GM19193 (cell line): ENCODE results near the gene SNIP1.

Experiments
- POLR2A ChIP-seq: IDR thresholded peaks from 4 replicates; pipeline ENCODE4 v1.6.1; 2011; ENCODE audit not compliant: insufficient read depth, insufficient read length; ENCODE audit errors: extremely low read depth

SNIP1 gene

DNA sequence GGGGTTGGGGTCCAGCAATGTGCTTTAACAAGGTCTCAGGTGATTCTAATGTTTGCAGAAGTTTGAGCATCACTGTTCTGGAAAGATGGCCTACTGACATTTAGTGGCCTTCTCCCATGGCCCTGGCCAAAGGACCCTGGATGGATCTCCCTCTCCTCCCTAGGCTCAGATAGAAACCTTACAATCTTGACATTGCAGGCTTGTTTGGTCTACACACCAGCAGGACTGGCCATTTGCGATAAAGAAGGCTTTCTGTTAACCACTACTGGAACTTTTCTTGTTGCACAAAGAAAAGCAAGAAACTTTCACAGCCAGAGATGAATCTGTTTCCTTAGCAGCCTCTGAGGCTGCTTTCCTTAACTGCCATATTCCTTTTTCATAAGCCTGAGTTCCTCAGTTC lies 8.9 kb upstream of the SNIP1 start:
- TF ChIP-seq POLR2A = no peak

DNA sequence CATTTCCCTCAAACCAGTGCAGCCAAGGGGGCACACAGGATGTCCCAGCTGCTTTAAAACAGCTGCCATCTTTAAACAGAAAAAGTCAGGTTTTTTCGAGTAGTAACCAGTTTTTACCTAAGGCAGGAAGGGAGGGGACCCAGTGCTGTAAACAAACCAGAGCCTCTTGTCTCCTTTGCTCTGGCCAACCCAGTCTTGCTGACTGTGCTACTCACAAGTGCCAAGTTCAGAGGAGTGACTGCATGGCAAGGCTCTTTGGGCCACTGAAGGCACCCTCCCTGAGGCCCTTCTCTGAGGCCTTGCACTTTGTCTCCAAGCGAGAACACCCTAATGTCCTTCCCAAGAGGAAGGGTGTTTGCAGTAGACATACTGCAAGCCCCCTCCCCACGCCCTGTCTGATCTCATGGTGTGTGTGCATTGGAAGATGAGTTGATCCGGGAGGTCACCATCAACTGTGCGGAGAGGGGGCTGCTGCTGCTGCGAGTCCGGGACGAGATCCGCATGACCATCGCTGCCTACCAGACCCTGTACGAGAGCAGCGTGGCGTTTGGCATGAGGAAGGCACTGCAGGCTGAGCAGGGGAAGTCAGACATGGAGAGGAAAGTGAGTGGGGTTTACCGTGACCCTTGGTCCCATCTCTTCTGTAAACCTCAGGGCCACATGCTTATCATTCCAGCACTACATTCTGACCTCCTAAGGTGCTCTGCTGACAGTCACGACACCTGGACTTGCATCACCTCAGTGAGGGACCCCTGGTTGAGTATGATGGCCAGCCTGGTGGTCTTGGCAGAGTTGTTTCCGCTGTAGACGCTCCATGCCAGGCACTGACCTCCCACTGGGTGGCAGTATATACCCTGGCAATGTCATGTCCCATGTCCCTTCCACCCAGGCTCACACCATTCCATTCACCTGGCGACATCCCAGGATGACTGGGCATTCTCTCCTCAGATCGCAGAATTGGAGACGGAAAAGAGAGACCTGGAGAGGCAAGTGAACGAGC lies 7.3 kb upstream of the SNIP1 start:
- no peak for TF ChIP-seq POLR2A

DNA sequence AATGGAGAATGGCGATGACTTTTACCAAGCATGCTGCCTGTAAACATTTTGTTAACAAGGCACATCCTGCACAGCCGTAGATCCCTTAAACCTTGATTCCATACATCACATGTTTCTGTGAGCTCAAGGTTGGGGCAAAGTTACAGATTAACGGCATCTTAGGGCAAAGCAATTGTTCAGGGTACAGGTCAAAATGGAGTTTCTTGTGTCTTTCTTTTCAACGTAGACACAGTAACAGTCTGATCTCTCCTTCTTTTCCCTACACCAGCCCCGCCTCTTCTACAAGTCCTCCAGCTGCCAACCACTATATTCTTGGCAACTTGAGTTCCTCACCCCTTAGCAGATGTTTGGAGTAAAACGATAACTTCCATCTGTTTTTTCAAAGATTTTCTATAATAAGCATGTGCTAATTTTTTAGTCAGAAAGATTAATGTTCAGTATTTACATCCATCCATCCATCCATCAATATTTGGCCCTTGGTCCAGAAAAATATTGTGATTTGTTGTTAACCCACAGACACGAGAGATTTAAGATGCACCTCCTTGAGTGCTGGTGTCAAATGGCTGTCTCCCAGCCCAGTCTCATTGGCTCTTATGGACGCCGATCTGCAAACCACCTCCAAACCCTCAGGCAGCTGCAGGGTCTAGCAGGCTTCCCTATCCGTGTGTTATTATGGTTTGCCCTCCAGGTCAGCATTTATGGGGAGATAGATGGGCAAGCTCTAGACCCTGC lies 6.5 kb upstream of the SNIP1 start:
- TF ChIP-seq POLR2A = no peak

DNA sequence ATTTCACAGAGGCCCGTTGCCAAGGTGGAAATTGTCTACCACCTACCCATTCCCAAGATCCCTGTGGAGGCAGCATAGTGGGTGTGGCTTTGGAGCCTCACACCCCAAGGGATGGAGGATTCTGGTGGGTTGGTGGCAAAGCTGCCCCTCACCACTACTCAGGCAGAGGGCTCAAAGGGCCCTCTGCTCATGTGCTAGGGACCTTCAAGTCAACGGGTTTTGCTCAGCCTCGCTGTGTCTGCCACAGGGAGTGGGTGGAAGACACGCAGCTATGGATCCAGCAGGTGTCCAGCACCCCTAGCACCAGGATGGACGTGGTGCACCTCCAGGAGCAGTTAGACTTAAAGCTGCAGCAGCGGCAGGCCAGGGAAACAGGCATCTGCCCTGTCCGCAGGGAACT lies 5.0 kb upstream of the SNIP1 start:
- TF ChIP-seq POLR2A = no peak

DNA sequence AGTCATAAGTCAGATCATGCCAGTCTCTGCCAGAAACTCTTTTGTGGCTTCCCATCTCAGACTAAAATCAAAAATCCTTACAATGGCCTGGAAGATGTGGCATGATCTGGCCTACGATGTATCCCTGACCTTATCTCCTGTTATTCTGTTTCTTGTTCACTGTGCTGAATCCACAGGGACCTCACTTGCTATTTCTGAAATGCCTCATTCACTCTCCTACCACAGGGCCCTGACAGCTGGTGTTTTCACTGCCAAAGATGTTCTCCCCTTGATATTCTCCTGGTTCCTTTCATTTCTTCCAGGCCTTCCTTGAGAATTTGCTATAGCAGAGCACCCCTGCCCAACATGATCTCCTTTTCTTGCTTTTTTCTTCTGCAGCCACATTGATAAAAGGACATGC lies 4.3 kb upstream of the SNIP1 start:
- TF ChIP-seq POLR2A = no peak

DNA sequence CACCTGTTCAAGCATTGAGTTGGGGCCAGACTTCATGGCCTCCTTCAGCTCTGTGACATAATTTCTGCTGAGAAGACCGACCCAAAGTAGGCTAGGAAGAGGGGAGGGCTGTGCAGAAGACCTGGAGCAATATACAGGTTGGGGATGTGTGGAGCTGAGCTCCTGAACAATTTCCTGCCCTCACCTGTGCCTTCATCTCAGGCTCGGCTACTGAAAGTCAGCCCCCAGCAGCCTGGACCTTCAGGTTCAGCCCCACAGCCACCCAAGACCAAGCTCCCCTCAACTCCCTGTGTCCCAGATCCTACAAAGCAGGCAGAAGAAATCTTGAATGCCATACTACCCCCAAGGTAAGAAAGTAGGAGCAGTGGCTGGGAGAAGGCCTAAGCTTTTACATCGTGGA lies 3.3 kb upstream of the SNIP1 start:
- no peak for TF ChIP-seq POLR2A

DNA sequence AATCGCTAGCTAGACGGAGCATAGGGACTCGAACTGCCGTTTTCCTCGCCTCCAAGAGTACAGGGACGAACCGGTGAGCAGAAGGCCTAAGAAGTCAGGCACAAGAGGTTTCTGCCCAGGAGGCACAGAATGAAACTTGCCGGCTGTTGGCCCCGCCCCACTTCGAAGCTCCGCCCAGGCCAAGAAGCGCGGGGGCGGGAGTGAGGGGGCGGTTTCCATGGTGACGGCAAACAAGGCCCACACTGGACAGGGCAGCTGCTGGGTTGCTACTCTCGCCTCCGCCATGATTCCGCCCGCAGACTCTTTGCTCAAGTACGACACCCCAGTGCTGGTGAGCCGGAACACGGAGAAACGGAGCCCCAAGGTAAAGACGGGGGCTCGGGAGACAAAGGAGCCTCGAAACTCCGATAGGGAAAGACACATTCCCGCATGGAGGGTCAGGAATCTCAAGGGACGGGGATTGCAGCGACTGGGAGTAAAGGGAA lies 2.7 kb upstream of the SNIP1 start, which contains the start of gene DNALI1:
TSS of gene DNALI1 (plus strand) at position 229 of the 485 bp plus-strand sequence. CDS start at position 284, 55 bp downstream.
- no peak for TF ChIP-seq POLR2A

DNA sequence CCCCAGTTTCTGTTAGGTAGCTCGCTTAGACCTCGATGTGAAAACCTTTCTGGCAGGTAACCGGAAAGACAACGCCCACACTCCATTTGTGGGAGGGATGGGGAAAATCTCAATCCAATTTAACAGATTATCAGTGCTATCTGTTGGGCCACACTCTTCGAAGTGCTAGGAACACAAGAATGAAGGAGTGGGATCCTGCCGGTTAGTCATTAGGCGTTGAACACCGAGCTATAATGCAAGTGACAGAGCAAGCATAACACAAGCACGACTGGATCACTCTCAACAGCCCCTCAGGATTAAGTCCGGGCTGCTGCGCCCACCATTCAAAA lies 531 bp downstream of the SNIP1 start:
- no peak for TF ChIP-seq POLR2A

DNA sequence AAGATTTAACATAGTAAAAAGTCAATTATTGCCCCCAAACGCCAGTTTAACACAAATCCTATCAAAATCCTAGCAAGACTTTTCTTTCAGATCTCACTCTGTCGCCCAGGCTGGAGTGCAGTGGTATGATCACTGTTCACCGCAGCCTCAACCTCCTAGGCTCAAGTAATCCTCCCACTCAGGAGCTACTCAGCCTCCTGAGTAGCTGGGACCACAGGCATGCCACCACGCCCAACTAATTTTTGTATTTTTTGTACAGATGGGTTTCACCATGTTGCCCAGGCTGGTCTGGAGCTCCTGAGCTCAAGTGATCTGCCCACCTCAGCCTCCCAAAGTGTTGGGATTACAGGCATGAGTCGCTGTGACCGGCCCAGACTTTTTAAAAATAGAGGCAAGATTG lies 4.8 kb downstream of the SNIP1 start:
- TF ChIP-seq POLR2A = no peak

DNA sequence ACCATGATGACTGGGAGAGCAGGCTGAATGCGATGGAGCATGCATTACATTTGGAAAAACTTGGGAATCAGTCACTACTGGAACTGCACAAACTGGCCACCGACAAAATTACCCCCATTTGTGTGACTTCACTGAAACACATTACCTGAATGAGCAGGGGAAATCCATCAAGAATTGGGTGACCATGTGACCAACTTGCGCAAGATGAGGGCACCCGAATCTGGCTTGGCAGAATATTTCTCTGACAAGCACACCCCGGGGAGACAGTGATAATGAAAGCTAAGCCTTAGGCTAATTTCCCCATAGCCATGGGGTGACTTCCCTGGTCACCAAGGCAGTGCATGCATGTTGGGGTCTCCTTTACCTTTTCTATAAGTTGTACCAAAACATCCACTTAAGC lies 9.1 kb downstream of the SNIP1 start:
- TF ChIP-seq POLR2A = no peak

DNA sequence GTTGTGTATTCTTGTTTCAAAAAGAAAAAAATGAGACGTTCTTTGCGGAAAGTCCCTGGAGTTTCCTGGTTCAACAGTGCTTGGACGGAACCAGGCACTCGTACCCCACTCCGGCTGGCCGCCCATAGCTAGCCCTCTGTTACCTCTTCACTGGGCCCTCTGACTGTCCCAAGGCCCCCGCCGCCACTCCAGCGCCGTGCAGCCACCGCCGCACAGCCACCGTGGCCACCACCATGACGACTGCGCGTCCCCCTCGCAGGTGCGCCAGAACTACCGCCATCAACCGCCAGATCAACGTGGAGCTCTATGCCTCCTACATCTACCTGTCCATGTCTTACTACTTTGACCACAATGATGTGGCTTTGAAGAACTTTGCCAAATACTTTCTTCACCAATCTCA lies 9.6 kb downstream of the SNIP1 start:
- TF ChIP-seq POLR2A = no peak

DNA sequence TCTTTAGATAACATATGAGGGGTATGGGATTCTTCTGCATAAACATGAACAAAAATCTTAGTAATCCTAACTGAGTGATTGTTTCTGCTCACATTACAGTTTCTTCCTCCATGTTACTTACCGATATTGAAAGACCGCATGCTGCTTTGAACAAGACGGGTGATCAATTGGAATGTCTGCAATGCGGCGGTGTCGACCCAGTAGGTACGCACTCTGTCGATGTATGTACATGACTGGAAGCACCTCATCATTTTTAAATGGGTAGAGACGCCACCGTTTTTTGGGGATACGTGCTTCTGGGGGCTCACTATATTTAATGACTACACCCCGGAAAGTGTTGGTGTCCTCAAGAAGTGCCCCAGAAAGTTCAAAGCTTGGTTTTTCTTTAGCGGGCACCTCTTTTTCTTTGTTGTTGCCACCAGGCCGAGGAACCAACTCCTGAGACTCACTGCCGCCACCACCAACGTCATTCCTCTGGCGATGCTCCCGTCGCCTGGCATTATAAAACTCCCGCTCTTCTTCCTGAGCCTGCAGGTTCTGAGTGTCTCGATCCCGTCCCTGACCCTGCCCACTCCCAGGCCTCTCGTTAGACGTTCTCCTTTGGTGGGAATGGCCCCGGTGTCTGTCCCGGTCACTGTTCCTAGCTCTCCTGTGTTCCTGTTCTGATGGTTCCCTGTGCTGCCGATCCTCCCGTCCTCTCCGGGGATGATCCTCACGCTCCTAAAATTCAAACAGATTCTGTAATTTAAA lies 13.9 kb downstream of the SNIP1 start:
- no peak for TF ChIP-seq POLR2A

DNA sequence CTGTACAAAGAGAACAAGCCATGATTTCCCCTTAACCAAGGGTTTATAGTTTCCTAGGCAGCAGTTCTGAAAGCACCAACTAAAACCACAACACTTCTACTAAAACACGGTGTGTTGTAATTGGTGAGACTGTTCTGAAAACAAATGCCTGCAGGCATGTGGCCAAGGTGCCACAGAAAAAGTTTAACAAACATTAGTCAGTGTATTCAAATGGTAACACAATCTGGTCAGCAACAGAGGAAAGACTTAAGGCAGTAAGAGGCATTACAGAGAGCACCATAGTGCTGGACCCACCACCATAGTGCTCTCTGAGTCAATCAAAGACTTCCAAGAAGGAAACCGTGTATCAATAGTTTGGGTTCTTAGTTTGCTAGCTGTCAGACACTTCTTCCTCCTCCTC lies 16.7 kb downstream of the SNIP1 start:
- no peak for TF ChIP-seq POLR2A

DNA sequence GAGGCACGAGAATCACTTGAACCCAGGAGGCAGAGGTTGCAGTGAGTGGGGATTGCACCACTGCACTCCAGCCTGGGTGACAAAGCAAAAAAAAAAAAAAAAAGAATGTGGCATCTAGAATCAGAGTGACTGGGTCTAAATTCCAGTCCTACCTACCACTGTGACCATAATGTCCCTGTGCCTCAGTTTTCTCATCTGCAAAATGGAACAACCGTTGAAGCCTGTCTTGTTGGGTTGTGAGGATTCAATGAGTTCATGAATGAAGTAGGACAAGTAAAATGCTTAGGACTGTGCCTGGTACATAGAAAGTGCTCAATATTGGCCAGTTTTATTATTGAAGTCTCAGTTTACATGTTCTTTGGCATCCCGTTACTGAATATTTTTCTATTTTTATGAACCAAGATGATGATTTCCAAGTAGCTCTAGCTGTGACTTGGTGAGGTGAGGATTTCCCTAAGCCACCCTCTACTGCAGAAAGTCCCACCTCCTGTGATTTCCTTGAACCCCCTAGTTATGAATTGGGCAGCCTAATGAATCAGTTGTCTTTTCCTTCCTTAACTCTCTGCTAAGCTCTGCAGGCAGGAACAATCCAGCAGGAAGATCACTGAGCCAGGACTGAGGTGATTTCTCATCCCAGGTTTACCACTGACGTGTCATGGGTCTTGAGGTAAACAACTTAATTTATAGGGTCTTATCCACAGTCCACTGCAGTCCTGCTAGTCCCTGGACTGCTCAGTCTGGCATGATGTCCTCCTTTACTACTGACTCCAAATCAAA lies 20.6 kb downstream of the SNIP1 start:
- no peak for TF ChIP-seq POLR2A
